ENCODE measurements around the gene CYP2W1.

Gene CYP2W1

DNA sequence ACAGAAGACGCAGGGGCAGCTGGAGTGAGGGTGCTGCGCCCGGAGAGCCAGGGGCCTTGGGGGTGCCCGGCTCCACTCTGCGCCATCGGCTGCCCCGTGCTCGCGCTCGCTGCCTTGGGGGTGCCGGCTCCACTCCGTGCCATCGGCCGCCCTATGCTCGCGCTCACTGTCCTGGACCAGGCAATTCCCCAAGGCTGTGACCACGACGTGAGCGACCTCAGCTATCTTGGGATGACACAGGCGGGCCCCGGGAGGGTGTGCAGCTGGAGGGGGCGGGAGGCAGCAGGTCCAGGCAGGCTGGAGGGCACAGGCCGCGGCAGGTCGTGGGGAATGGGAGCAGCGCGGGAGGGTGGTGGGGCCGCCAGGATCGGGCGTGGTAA lies 29.7 kb downstream of the CYP2W1 start:
- TF ChIP-seq, protein P1, sequence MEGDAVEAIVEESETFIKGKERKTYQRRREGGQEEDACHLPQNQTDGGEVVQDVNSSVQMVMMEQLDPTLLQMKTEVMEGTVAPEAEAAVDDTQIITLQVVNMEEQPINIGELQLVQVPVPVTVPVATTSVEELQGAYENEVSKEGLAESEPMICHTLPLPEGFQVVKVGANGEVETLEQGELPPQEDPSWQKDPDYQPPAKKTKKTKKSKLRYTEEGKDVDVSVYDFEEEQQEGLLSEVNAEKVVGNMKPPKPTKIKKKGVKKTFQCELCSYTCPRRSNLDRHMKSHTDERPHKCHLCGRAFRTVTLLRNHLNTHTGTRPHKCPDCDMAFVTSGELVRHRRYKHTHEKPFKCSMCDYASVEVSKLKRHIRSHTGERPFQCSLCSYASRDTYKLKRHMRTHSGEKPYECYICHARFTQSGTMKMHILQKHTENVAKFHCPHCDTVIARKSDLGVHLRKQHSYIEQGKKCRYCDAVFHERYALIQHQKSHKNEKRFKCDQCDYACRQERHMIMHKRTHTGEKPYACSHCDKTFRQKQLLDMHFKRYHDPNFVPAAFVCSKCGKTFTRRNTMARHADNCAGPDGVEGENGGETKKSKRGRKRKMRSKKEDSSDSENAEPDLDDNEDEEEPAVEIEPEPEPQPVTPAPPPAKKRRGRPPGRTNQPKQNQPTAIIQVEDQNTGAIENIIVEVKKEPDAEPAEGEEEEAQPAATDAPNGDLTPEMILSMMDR (IDR thresholded peaks at IDR 0.05) = no peak
- no peak overlapping the region for H2AFZ ChIP-seq
- H3K4me1 ChIP-seq = no peaks in the 10 kb centered on the region
- H3K9me3 ChIP-seq (ENCODE audit: control insufficient read depth, low read length) = no peaks in the 10 kb centered on the region
- no peak overlapping the region for H3K27ac ChIP-seq
- no peaks in the 10 kb centered on the region for H3K27me3 ChIP-seq (ENCODE audit: control insufficient read depth, insufficient read depth, low read length)
- H3K79me2 ChIP-seq = no peaks in the 10 kb centered on the region
- H3K4me3 ChIP-seq (ENCODE audit: low read depth, low read length) = no peak overlapping the region
- no peaks in the 10 kb centered on the region for H3K36me3 ChIP-seq (ENCODE audit: control insufficient read depth, insufficient read depth, low read length)
- H3K4me2 ChIP-seq (ENCODE audit: low read length) = no peak overlapping the region
- no peak overlapping the region for H3K9ac ChIP-seq

DNA sequence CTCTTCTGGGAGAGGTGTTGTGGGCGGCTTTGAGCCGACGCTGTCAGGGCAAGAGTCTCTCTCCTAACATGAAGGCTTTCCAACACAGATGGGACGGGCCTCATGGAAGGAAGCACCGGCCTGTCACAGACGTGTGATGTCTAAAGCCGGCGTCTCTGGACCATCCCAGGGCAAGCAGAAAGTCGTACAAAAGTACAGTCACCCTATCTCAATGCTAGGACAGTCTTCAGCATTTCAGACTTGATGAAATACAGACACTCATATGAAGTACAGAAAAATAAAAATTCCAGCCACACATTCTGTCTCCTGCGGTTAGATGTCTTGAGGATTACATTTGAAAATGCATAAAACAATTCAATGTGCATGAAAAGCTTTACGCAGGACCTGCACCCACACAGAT lies 30.6 kb downstream of the CYP2W1 start:
- Histone ChIP-seq H3K4me1 (no peaks in the 10 kb centered on the region), H3K4me3 (ENCODE audit: low read depth, low read length) (no peak overlapping the region), H3K9me3 (ENCODE audit: control insufficient read depth, low read length) (no peaks in the 10 kb centered on the region), H3K9ac (no peak overlapping the region), H2AFZ (no peak overlapping the region), H3K27me3 (ENCODE audit: control insufficient read depth, insufficient read depth, low read length) (no peaks in the 10 kb centered on the region), H3K27ac (no peak overlapping the region), H3K36me3 (ENCODE audit: control insufficient read depth, insufficient read depth, low read length) (no peaks in the 10 kb centered on the region), H3K79me2 (no peaks in the 10 kb centered on the region), H3K4me2 (ENCODE audit: low read length) (no peak overlapping the region)
- TF ChIP-seq, protein P1 (IDR thresholded peaks at IDR 0.05) = no peak

DNA sequence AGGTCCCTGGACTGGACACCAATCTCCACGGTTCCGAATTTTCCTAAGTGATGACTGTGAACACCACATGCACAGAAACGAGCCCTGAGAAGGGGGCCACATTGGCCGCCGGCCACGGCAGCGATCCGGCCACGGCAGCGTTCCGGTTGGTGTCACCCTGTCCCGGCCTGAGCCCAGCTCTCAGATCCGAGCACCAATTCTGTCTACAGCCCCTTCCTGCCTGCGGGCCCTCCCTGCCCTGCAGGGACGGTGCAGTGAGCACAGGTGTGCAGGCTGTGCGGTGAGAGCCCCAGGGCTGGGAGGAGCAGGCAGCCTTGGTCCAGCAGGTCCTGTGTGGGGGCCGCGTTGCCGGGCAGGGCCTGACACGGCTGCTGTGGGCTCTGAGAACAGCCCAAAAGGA lies 31.7 kb downstream of the CYP2W1 start:
- H3K4me1 ChIP-seq = no peaks in the 10 kb centered on the region
- no peak overlapping the region for H3K4me2 ChIP-seq (ENCODE audit: low read length)
- H3K9ac ChIP-seq = no peak overlapping the region
- H3K79me2 ChIP-seq = no peaks in the 10 kb centered on the region
- H3K4me3 ChIP-seq (ENCODE audit: low read depth, low read length) = no peak overlapping the region
- H3K36me3 ChIP-seq (ENCODE audit: control insufficient read depth, insufficient read depth, low read length) = no peaks in the 10 kb centered on the region
- TF ChIP-seq, protein P1 (IDR thresholded peaks at IDR 0.05) = no peak
- H3K9me3 ChIP-seq (ENCODE audit: control insufficient read depth, low read length) = no peaks in the 10 kb centered on the region
- no peak overlapping the region for H2AFZ ChIP-seq
- no peaks in the 10 kb centered on the region for H3K27me3 ChIP-seq (ENCODE audit: control insufficient read depth, insufficient read depth, low read length)
- no peak overlapping the region for H3K27ac ChIP-seq

DNA sequence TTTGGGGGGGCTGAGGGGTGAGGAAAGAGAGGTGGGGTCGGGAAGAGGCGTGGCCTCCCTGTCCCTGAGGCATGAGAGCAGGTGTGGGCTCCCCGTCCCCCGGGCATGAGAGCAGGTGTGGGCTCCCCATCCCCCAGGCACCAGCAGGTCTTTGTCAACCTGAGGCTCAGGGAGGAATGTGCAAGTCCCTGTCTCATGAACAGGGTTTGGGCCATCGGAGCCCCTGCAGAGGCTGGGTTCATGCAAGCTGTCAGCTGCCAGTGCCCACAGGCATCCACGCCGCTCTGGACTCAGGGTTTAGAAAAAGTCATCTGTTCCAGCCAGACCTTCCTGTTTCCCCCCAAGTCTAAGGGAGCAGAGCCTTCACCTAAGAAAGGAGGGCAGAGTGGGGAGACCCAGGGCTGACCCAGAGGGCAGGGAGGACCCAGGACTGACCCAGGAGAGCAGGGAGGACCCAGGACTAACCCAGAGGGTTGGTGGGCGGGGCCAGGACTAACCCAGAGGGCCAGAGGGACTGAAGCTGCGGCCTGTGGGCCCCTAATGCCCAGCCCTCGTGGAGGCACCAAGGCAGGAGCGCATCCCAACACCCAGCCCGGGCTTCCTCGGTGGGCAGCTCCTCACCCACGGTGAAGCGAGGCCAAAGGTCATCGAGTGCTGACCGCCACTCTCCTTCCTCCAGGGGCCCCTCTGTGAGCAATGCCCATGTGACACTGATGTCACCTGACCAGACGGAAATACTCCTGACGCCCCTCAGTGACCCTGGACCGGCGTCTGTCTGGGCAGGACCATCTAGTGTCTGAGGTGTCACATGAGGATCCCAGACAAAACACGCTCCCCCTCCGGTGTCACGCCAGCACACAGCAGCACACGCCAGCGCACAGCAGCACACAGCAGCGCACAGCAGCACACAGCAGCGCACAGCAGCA lies 32.5 kb downstream of the CYP2W1 start:
- Histone ChIP-seq H3K36me3 (ENCODE audit: control insufficient read depth, insufficient read depth, low read length) (no peaks in the 10 kb centered on the region), H3K27me3 (ENCODE audit: control insufficient read depth, insufficient read depth, low read length) (no peaks in the 10 kb centered on the region), H3K4me2 (ENCODE audit: low read length) (no peak overlapping the region), H3K79me2 (peaks cover 5% of the 10 kb centered on the region), H3K9me3 (ENCODE audit: control insufficient read depth, low read length) (no peaks in the 10 kb centered on the region), H3K4me3 (ENCODE audit: low read depth, low read length) (no peak overlapping the region), H2AFZ (no peak overlapping the region), H3K4me1 (no peaks in the 10 kb centered on the region), H3K27ac (no peak overlapping the region), H3K9ac (no peak overlapping the region)
- TF ChIP-seq, protein P1 (IDR thresholded peaks at IDR 0.05) = no peak
